Measurements from ENCODE around the gene SCN11A.

- TF ChIP-seq YY1 (IDR thresholded peaks at IDR 0.05; ENCODE audit: insufficient read depth, insufficient read length), result no peak
- TF ChIP-seq SUZ12 (IDR thresholded peaks at IDR 0.05; ENCODE audit: extremely low read depth, insufficient read depth, insufficient read length), result no peak
Observed at GRCh38 chr3:39075910-39076309, 24.2 kb upstream of the SCN11A start.
